Activated CD4-positive, alpha-beta T cell treated with anti-CD3 and anti-CD28 coated beads, Interleukin-10, Interleukin-2, amounts not matched to agents 100 ng/mL and 50 ng/mL, durations not matched to agents 16 hours and 8 hours (primary cell): ENCODE measurements around the gene SLC25A21.

Experiments used
- DNase-seq: peaks from one replicate; pipeline ENCODE4 v3.0.0-alpha.2; 2020

Gene SLC25A21

GRCh38 chr14:37140176-37140575 lies 32.2 kb downstream of the SLC25A21 start:
- DNase-seq, result no peak

GRCh38 chr14:37139710-37140109 lies 32.7 kb downstream of the SLC25A21 start:
- DNase-seq, result no peak

- no peak for DNase-seq
Observed at GRCh38 chr14:37138898-37139297, 33.5 kb downstream of the SLC25A21 start.

- DNase-seq, result no peak
Observed at GRCh38 chr14:37133284-37133913, 39.0 kb downstream of the SLC25A21 start.

GRCh38 chr14:37131205-37131604 lies 41.2 kb downstream of the SLC25A21 start:
- no peak for DNase-seq

GRCh38 chr14:37129047-37129446 lies 43.4 kb downstream of the SLC25A21 start:
- DNase-seq, result no peak

GRCh38 chr14:37124614-37125013 lies 47.8 kb downstream of the SLC25A21 start:
- no peak for DNase-seq

- no peak for DNase-seq
Observed at GRCh38 chr14:37122919-37123639, 49.3 kb downstream of the SLC25A21 start.

- no peak for DNase-seq
Observed at GRCh38 chr14:37122288-37122687, 50.1 kb downstream of the SLC25A21 start.

GRCh38 chr14:37118673-37119366 lies 53.6 kb downstream of the SLC25A21 start:
- no peak for DNase-seq

GRCh38 chr14:37116933-37117849 lies 55.2 kb downstream of the SLC25A21 start:
- DNase-seq, result no peak

- DNase-seq, result no peak
Observed at GRCh38 chr14:37115406-37115805, 57.0 kb downstream of the SLC25A21 start.

- no peak for DNase-seq
Observed at GRCh38 chr14:37114559-37114958, 57.8 kb downstream of the SLC25A21 start.

- DNase-seq, result no peak
Observed at GRCh38 chr14:37114002-37114401, 58.4 kb downstream of the SLC25A21 start.

- DNase-seq, result no peak
Observed at GRCh38 chr14:37098132-37098531, 74.3 kb downstream of the SLC25A21 start.

- DNase-seq, result no peak
Observed at GRCh38 chr14:37094502-37094901, 77.9 kb downstream of the SLC25A21 start.

- no peak for DNase-seq
Observed at GRCh38 chr14:37093364-37093763, 79.0 kb downstream of the SLC25A21 start.

- DNase-seq, result no peak
Observed at GRCh38 chr14:37091651-37092050, 80.8 kb downstream of the SLC25A21 start.

- no peak for DNase-seq
Observed at GRCh38 chr14:37090026-37090425, 82.4 kb downstream of the SLC25A21 start.

- no peak for DNase-seq
Observed at GRCh38 chr14:37089410-37089809, 83.0 kb downstream of the SLC25A21 start.

GRCh38 chr14:37088356-37089215 lies 83.8 kb downstream of the SLC25A21 start:
- no peak for DNase-seq

- DNase-seq, result no peak
Observed at GRCh38 chr14:37087520-37087919, 84.9 kb downstream of the SLC25A21 start.
